HG03520 (cell line): ENCODE measurements around the gene CLEC18B.
"Not testable (repeated sequence)": the region's sequence is repeated elsewhere in the genome, so short reads cannot be mapped to it uniquely, and the experiment has no call there.

Source experiments
- ATAC-seq: cut with Tn5 transposase; IDR thresholded peaks from one replicate; pipeline ENCODE4 v1.9.1; 2021; ENCODE audit warnings: mild to moderate bottlenecking, moderate library complexity; ENCODE audit not compliant: unreplicated experiment

CLEC18B gene

GRCh38 chr16:74409185-74409981 lies 11.9 kb downstream of the CLEC18B start:
- not testable (repeated sequence) for ATAC-seq

GRCh38 chr16:74407362-74407705 lies 13.9 kb downstream of the CLEC18B start:
- not testable (repeated sequence) for ATAC-seq

DNA sequence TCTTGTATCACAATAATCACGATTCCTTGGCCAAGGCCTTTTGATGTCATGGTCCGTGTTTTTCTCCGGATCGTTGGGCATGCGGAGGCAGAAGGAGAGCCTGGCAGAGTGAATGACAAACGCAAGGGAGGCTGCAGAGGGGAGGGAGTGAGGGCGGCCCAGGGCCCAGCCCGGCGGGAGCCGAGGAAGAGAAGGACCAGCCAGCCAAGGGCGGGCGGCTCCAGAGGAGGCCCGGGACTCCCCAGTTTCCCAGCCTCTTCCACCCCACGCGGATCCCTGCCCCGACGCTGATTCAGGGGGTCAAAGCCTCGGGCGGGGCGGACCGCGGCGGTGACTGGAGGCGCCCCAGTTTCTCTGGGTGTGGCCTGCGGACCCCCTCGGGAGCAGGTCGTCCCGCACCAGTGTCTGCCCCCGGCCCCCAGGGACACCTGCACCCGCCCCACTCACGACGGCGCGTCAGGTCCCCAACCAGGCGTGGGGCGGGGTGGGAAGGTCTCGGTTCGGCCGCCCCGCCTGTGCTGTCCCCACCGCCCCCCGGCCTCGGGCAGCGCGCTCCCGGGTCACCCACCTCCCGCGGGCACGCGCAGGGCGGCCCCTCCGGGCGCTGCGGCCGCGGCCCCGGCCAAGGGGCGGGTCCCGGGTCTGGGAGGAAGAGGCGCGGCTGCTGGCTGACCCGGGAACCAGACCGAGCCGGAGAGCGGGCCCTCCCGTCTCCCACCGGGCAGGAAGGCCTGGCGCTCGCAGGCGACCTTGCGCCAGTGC lies 14.5 kb downstream of the CLEC18B start:
- not testable (repeated sequence) for ATAC-seq

GRCh38 chr16:74404148-74404933 lies 16.9 kb downstream of the CLEC18B start:
- ATAC-seq, result not testable (repeated sequence)

- not testable (repeated sequence) for ATAC-seq
These were observed 21.0 kb downstream of the CLEC18B start for GRCh38 chr16:74400238-74400637.

DNA sequence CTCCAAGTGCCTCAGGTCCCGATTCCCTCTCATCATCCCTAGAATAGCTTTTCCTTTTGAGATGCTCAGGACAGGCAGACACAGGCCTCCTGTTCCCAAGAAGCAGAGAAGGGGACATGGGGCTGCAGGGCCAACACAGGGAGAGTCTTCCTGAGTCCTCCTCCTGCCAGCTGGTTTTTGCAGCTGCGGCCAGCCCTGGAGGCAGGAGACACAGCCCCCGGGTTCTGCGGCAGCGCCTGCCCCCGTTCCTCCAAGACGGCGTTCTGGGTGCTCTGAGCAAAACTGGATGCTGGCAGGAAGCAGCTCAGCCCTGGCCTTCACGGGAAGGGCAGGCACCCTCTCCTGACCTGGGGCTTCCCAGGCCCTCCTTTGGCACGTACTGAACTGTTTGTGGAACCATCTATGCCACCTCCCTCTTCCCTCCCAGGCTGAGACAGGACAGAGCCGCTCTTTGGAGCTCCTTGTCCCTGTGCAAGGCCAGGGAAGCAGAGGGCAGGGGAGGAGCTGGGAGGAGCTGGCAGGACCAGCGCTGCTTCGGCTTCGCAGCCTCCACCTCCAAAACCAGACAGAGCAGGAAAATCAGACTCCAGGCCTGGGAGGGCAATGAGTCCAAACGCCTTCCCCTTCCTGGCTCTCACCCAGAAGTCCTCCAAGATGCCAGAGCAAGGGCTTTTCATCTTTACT lies 22.9 kb downstream of the CLEC18B start:
- ATAC-seq, result not testable (repeated sequence)

DNA sequence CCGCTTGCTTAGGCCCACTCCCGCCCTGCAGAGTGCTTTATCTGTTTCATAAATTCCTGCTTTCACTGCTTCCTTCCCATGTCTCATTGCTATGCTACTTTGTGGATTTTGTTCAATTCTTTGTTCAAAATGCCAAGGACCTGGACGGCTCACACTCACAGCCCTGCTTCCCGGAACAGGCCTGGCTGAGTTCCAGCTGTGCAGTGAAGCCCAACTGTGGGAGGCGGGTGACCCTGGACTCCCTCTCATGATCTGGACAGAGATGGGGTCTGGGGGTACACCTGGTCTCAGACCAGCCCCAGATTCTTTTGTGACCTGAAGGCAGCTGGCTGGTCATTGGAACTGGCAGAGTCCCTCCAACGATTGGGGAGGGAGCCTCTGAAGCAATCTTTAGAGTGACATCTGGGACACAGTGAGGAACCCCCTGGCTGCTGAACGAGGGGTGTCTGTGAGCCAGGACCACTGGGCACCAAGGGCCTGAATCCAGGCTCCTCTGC lies 24.7 kb downstream of the CLEC18B start:
- ATAC-seq, result not testable (repeated sequence)

GRCh38 chr16:74394604-74395003 lies 26.7 kb downstream of the CLEC18B start:
- not testable (repeated sequence) for ATAC-seq

GRCh38 chr16:74394131-74394530 lies 27.1 kb downstream of the CLEC18B start:
- not testable (repeated sequence) for ATAC-seq

DNA sequence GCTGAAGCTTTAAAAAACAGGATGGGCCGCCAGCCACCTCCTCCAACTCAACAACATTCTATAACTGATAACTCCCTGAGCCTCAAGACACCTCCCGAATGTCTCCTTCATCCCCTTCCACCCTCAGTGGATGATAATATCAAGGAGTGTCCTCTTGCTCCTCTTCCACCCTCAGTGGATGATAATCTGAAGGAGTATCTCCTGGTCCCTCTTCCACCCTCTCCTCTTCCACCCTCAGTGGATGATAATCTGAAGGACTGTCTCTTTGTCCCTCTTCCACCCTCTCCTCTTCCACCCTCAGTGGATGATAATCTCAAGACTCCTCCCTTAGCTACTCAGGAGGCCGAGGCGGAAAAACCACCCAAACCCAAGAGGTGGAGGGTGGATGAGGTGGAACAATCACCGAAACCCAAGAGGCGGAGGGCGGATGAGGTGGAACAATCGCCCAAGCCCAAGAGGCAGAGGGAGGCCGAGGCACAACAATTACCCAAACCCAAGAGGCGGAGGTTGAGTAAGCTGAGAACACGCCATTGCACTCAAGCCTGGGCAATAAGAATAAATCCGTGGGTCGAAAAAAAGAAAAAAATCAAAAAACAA lies 29.7 kb downstream of the CLEC18B start:
- not testable (repeated sequence) for ATAC-seq

DNA sequence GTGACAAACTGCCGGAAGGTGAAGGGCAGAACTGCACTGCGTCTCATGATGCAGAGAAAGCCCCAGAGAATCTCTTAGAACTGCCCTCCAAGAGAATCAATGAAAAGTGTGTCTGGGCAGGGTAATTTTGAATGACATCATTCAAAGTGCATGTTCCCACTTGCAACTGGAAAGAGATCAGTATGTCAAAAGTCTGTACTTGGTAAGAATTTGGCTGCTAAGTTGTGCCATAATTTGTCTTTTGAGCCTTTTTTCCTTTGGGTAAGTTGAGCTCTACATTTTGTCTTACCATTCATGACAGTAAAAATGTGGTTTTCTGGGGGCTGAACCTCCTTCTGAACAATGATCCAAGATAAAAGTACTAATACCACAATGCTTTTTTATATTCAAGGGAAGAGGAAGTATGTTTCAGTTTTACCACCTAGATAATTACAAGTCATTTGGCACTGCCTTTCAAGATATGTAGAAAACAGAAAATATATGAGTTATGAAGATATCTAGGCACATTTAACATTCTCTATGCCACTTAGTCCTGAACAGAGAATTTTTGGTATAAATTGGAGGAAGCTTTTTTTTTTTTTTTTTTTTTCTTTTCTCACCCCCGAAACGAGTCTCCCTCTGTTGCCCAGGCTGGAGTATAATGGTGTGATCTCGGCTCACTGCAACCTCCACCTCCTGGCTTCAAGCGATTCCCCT lies 38.8 kb downstream of the CLEC18B start:
- not testable (repeated sequence) for ATAC-seq

DNA sequence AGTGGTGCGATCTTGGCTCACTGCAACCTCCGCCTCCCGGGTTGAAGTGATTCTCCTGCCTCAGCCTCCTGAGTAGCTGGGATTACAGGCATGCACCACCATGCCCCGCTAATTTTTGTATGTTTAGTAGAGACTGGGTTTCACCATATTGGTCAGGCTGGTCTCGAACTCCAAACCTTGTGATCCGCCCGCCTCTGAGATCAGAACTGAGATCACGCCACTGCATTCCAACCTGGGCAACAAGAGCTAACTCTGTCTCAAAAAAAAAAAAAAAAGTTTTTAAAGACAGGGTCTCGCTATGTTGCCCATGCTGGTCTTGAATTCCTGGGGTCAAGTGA lies 47.5 kb downstream of the CLEC18B start:
- not testable (repeated sequence) for ATAC-seq

DNA sequence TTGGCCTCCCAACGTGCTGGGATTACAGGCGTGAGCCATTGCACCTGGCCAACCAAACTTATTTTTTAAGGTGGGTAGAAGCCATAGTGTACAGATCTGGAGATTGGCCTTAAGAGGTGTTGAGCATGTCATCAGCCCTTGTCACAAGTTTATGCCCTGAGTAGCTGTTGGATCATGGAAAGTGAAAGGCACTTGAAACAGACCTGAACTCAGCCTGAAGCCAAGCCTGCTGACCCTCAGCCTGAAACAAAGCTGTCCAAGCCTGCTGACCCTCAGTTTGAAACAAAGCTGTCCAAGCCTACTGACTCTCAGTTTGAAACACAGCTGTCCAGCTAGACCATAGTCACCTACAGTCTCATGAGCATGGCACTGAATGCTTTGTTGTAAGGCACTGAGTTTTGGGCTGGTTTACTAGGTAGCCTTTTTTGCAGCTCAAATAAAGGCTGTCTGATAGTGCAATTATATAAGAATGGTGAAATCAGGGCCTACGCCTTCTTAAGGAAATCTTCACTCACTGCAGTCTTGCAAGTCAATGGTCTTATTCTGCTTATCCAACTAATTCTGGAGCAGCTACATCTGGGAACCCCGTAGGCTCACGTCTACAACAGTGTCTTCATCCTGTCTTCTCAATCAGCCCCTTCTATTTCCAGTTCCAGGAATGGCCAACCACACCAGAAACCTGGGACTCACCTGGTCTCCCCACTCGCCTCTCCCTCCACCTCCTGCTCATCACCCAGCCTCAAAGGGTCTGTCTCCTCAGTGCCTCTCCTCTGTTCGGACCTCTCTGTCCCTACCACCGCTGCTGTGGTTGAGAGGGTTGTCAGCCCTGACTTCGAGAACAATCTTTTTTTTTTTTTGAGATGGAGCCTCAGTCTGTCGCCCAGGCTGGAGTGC lies 48.1 kb downstream of the CLEC18B start:
- ATAC-seq, result no peak

GRCh38 chr16:74372369-74372768 lies 48.9 kb downstream of the CLEC18B start:
- ATAC-seq, result no peak

DNA sequence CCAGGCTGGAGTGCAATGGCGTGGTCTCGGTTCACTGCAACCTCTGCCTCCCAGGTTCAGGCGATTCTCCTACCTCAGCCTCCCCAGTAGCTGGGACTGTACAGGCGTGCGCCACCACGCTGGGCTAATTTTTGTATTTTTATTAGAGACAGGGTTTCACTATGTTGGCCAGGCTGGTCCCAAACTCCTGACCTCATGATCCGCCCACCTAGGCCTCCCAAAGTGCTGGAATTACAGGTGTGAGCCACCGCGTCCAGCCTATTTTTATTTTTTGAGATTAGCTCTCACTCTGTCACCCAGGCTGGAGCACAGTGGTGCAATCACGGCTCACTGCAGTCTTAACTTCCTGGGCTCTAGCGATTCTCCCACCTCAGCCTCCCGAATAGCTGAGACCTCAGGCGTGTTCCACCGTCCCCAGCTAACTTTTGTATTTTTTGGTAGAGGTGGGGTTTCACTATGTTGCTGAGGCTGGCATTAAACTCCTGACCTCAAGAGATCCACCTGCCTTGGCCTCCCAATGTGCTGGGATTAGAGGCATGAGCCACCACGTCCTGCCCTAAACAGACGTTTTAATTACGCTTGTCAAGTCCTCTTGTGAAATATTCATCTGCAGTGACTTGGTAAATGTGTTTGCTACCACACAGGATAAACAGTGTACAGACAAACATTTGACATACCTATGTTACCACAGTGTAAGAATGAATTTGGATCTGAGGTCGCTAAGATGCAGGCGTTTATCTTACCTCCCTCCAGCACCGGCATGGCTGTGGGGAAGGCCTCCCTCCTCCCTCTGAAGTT lies 50.7 kb downstream of the CLEC18B start:
- not testable (repeated sequence) for ATAC-seq

DNA sequence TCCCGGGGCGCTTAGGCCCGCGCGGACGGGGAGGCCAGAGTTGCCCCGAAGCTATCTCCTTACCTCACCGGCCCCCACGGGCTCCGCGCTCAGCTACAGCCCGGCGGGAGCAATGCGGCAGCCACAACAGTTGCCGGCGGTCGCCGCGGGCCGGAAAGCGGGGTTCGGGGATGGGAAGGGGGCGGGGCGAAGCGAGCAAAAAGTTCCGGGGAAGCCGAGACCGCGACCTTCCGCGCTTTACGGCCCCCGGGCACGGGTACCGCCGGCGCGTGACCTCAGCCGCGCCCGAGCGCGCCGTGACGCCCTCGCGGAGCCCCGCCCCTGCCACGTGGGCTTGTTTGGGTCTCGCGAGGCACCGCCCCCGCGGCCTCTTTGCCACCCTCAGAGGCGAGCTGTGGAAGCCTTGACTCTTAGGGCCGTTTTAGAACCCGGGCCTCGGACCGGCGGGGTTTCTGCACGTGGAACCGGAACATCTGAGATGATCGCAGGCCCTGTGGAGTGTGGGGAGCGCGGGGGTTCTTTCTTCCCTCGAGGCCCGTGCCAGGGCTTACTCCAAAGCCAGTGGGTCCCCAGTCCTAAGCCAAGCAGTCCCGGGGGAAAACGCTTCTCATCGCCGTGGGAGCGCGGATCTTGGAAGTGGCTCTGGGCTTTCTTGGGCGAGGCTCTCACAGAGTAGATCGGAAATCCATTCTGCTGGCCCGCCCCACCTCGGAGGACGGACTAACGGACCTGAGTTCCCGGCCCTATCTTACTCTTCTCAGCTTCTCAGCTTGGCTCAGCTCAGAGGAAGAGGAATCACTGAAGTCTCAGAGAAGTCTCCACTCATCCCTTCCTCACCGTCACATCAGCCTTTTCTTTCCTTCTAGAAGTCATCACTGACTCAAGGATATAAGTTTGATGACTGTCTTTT lies 53.0 kb downstream of the CLEC18B start:
- peak; percentile 96 for ATAC-seq

GRCh38 chr16:74367469-74368001 lies 53.7 kb downstream of the CLEC18B start:
- peak; percentile 33 for ATAC-seq
